GM12875 (cell line): ENCODE data around the gene UQCRC2.

ENCODE experiments used
- H3K4me3 ChIP-seq: one replicate; pipeline ENCODE4 v1.5.1; 2011; ENCODE audit warnings: low read depth, low read length, control low read depth
- TF ChIP-seq, protein P1 (sequence below): IDR thresholded peaks from 2 replicates; pipeline ENCODE4 v1.5.1; 2011; ENCODE audit warnings: low read depth, mild to moderate bottlenecking, control low read depth, inconsistent platforms, low read length, moderate library complexity, borderline replicate concordance; ENCODE audit not compliant: insufficient read depth

The UQCRC2 gene

DNA sequence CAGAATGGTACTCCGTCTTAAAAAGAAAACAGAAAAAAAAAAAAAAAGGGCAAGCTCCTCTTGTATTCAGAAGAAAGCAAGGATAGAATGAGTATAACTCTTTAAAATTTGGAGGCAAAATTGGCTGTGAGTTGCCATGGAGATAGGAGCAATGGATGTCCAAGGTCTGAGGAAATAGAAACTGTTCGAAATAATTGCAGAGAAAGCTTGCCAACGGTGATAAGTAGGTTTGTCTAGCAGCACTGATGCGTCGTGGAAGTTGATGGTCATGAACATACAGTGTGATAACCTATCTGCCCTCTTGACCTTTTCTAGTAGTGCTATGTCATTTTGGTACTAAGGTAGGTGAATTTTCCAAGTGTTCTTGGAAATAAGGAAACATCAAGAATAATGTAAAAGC, 57.7 kb downstream of the UQCRC2 start:
- TF ChIP-seq, protein P1, sequence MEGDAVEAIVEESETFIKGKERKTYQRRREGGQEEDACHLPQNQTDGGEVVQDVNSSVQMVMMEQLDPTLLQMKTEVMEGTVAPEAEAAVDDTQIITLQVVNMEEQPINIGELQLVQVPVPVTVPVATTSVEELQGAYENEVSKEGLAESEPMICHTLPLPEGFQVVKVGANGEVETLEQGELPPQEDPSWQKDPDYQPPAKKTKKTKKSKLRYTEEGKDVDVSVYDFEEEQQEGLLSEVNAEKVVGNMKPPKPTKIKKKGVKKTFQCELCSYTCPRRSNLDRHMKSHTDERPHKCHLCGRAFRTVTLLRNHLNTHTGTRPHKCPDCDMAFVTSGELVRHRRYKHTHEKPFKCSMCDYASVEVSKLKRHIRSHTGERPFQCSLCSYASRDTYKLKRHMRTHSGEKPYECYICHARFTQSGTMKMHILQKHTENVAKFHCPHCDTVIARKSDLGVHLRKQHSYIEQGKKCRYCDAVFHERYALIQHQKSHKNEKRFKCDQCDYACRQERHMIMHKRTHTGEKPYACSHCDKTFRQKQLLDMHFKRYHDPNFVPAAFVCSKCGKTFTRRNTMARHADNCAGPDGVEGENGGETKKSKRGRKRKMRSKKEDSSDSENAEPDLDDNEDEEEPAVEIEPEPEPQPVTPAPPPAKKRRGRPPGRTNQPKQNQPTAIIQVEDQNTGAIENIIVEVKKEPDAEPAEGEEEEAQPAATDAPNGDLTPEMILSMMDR = no peak
- H3K4me3 ChIP-seq = no peak overlapping the region

DNA sequence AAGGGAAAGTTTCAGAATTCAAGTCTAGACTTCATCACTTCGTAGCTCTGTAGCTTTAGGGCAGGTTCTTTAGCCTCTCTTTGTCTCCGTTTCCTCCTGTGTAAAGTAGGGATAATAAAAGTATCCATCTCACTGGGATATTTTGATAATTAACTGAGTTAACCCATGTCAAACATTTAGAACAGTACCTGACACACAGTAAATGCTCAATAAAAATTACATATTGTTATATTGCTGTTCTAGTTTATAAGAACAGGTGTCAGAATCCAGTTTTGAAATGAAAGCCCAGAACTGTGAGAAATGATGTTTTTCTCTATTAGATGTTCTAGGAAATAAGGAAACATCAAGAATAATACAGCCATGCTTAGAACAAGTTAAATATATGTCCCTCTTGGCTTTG, 59.1 kb downstream of the UQCRC2 start:
- TF ChIP-seq, protein P1 = no peak
- no peak overlapping the region for H3K4me3 ChIP-seq

DNA sequence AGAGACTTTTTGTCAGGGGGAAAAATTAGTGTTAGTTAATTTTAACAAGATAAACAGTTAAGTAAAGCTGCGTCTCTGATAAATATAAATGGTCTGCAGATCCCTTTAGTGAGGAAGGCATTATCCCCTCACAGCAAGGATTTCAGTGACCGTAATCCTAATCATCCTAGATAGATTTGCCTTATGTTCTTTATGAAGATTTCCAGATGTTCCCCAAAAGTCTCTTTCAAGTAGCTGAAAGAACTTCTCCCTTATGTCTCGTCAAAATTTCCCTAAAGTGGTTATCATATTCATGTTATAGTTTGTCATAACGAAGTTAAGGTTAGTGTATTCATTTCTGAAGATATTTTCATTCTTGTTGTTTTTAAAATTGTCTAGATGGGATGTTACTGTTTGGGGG, 60.3 kb downstream of the UQCRC2 start:
- no peak overlapping the region for H3K4me3 ChIP-seq
- TF ChIP-seq, protein P1 = no peak

DNA sequence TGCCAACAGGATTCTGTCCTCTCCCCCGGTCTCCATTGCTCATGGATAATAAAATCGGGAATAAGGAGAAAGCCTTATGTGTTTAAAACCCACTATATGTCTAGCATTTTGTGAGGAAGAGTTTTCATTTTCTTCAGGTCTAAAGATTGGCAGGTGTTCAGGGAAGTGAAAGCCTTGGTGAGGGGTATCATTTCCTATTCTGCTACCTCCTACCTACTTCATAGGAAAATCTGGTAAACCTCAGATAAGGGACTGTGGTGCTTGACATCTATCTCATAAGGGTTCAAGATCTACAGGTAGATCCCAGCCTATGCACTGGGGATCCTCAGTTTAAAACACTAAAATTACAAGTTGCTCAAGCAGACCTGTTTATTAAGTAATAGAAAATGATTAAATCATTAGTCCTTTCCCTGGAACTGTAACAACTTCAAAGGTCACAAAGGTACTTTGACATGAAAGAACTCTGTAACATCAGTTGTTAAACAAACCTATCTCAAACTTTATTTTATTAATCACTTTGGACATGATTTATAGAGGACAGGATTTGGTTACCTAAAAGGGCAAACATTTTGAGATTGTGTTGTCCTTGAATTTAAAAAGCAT, 61.2 kb downstream of the UQCRC2 start:
- TF ChIP-seq, protein P1 = no peak
- no peak overlapping the region for H3K4me3 ChIP-seq

DNA sequence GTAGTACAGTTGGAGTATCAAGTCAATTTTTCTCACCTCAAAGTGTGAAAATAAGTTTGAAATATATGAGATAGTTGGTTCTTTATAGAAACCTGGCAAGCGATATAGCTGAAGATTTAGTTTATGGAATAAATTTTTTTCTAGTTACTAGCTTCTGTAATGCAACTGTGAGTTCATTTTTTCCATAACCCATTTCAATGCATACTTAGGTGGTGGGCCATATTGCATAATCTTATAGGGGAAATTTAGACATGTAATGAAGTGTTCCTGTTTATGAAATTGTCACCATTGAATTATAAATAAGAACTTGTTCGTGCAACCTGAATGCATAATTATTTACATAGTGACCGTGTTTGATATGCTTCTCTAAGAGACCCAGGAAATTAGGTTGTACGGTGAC, 63.8 kb downstream of the UQCRC2 start:
- TF ChIP-seq, protein P1 = no peak
- H3K4me3 ChIP-seq = no peak overlapping the region

DNA sequence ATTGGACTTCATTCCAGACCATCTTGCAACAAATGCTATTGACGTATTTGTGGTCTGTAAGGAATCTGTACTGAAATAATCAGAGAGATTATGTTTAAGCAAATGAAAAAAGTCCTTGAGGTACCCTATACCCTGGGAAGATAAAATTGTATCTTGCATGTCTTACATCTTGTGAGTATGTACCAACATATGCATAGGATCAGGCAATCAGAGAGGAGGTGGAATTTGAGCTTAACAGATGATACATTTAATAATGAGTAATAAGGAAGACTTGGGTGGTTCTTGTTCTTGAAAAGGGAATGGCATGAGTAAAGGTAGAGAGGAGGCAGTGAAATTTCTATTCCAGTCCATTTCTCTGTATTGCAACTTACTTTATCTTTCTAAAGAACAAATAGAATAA, 65.4 kb downstream of the UQCRC2 start:
- H3K4me3 ChIP-seq = no peak overlapping the region
- TF ChIP-seq, protein P1 = no peak

DNA sequence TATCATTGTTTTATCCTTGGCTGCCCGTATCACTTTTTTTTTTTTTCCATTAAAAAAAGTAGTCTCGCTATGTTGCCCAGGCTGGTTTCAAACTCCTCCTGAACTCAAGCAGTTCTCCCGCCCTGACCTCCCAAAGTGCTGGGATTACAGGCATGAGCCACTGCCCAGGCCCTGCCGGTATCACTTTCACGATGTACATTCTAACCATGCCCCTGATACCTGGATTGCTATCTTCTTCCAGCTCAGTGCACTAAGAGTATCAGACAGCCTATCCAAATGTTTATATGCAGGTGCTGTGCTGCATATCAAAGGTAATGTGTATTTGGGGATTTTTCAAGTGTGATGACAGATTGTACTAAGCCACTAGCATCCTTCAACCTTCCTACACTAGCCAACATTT, 69.0 kb downstream of the UQCRC2 start:
- no peak overlapping the region for H3K4me3 ChIP-seq
- TF ChIP-seq, protein P1 = no peak
